ENCODE measurements around the gene SCGB3A2.

DNA sequence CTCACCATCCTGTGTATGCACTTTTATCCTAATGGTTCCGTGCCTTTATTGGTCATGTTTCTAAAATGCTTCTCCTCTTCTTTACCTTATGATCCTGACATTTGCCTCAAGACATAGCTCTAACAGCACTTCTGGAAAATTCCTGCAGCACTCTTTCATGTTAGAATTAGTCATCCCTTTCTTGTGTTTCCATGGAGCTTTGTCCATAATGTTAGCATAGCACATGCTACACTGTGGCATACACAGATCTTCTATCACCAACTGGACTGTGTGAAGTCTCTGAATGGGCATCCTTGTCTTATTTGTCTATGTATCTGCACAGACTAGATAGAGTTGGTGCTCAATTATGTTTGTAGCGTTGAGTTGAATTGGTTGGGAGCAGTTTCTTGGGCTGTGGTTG is 2.0 kb downstream of the SCGB3A2 start:
- TF ChIP-seq TCF4 (CRISPR knock-in tag; IDR thresholded peaks at IDR 0.05; ENCODE audit: borderline replicate concordance), result no peak
- TF ChIP-seq ZFP3 (CRISPR knock-in tag; IDR thresholded peaks at IDR 0.05), result no peak
- TF ChIP-seq, protein P1, sequence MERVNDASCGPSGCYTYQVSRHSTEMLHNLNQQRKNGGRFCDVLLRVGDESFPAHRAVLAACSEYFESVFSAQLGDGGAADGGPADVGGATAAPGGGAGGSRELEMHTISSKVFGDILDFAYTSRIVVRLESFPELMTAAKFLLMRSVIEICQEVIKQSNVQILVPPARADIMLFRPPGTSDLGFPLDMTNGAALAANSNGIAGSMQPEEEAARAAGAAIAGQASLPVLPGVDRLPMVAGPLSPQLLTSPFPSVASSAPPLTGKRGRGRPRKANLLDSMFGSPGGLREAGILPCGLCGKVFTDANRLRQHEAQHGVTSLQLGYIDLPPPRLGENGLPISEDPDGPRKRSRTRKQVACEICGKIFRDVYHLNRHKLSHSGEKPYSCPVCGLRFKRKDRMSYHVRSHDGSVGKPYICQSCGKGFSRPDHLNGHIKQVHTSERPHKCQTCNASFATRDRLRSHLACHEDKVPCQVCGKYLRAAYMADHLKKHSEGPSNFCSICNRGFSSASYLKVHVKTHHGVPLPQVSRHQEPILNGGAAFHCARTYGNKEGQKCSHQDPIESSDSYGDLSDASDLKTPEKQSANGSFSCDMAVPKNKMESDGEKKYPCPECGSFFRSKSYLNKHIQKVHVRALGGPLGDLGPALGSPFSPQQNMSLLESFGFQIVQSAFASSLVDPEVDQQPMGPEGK (CRISPR knock-in tag; IDR thresholded peaks at IDR 0.05; ENCODE audit: borderline replicate concordance), result no peak
- no peak for TF ChIP-seq ZNF8 (CRISPR knock-in tag; IDR thresholded peaks at IDR 0.05)
- TF ChIP-seq, protein P2, sequence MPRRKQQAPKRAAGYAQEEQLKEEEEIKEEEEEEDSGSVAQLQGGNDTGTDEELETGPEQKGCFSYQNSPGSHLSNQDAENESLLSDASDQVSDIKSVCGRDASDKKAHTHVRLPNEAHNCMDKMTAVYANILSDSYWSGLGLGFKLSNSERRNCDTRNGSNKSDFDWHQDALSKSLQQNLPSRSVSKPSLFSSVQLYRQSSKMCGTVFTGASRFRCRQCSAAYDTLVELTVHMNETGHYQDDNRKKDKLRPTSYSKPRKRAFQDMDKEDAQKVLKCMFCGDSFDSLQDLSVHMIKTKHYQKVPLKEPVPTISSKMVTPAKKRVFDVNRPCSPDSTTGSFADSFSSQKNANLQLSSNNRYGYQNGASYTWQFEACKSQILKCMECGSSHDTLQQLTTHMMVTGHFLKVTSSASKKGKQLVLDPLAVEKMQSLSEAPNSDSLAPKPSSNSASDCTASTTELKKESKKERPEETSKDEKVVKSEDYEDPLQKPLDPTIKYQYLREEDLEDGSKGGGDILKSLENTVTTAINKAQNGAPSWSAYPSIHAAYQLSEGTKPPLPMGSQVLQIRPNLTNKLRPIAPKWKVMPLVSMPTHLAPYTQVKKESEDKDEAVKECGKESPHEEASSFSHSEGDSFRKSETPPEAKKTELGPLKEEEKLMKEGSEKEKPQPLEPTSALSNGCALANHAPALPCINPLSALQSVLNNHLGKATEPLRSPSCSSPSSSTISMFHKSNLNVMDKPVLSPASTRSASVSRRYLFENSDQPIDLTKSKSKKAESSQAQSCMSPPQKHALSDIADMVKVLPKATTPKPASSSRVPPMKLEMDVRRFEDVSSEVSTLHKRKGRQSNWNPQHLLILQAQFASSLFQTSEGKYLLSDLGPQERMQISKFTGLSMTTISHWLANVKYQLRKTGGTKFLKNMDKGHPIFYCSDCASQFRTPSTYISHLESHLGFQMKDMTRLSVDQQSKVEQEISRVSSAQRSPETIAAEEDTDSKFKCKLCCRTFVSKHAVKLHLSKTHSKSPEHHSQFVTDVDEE (CRISPR knock-in tag; IDR thresholded peaks at IDR 0.05), result no peak
- TF ChIP-seq RARB (CRISPR knock-in tag; IDR thresholded peaks at IDR 0.05), result no peak
- TF ChIP-seq ZNF70 (CRISPR knock-in tag; IDR thresholded peaks at IDR 0.05), result no peak
- TF ChIP-seq TOX (CRISPR knock-in tag; IDR thresholded peaks at IDR 0.05; ENCODE audit: borderline replicate concordance), result no peak
- TF ChIP-seq CSDC2 (CRISPR knock-in tag; IDR thresholded peaks at IDR 0.05), result no peak
- no peak for TF ChIP-seq ZNF565 (CRISPR knock-in tag; conservative IDR thresholded peaks at IDR 0.05; ENCODE audit: low read depth)
